Endodermal cell (in vitro differentiated cells): ENCODE data around the gene FADS1. TPM values are rescaled to one million over a fixed set of nuclear protein-coding genes. Genes with fewer than 3 reads are reported as not detected.

Experiments used
- DNase-seq: peaks from one replicate; pipeline ENCODE4 v3.0.0-alpha.2; 2017
- H3K27ac ChIP-seq: 2 replicates; pipeline ENCODE4 v1.5.1; 2013; ENCODE audit warnings: mild to moderate bottlenecking, low read depth, low read length, moderate library complexity
- H3K27me3 ChIP-seq: 2 replicates; pipeline ENCODE4 v1.6.1; 2013; ENCODE audit warnings: mild to moderate bottlenecking, low read length, moderate library complexity; ENCODE audit not compliant: insufficient read depth, control insufficient read depth, poor library complexity, severe bottlenecking
- H3K36me3 ChIP-seq: 2 replicates; pipeline ENCODE4 v1.7.0; 2013; ENCODE audit warnings: mild to moderate bottlenecking, low read length, moderate library complexity; ENCODE audit not compliant: control insufficient read depth, insufficient read depth
- H3K4me1 ChIP-seq: one replicate; pipeline ENCODE4 v1.7.0; 2013; ENCODE audit warnings: low read length; ENCODE audit not compliant: control insufficient read depth, insufficient read depth
- H3K4me3 ChIP-seq: 2 replicates; pipeline ENCODE4 v1.5.1; 2013; ENCODE audit warnings: mild to moderate bottlenecking, low read length, moderate library complexity
- H3K9ac ChIP-seq: 2 replicates; pipeline ENCODE4 v1.6.1; 2013; ENCODE audit warnings: mild to moderate bottlenecking, low read length, moderate library complexity; ENCODE audit not compliant: poor library complexity, severe bottlenecking; ENCODE audit errors: extremely low read depth
- H3K9me3 ChIP-seq: 2 replicates; pipeline ENCODE4 v1.6.1; 2013; ENCODE audit warnings: mild to moderate bottlenecking, low read length, moderate library complexity; ENCODE audit not compliant: control insufficient read depth
- H3K27ac Mint-ChIP-seq: 2 replicates; pipeline ENCODE4 v1.8.0; 2020; ENCODE audit warnings: mixed read lengths
- H3K27me3 Mint-ChIP-seq: 2 replicates; pipeline ENCODE4 v1.8.0; 2021; ENCODE audit warnings: mild to moderate bottlenecking, mixed read lengths; ENCODE audit not compliant: insufficient read depth
- H3K36me3 Mint-ChIP-seq: 2 replicates; pipeline ENCODE4 v1.8.0; 2020; ENCODE audit warnings: low read depth, mixed read lengths
- H3K4me1 Mint-ChIP-seq: 2 replicates; pipeline ENCODE4 v1.8.0; 2020; ENCODE audit warnings: mixed read lengths
- H3K4me3 Mint-ChIP-seq: 2 replicates; pipeline ENCODE4 v1.8.0; 2020; ENCODE audit warnings: mild to moderate bottlenecking, moderate library complexity, mixed read lengths
- H3K9me3 Mint-ChIP-seq: 2 replicates; pipeline ENCODE4 v1.8.0; 2020; ENCODE audit warnings: mild to moderate bottlenecking, mixed read lengths
- WGBS, 2 experiments: methylation state at CpG; one replicate each; pipeline versions ENCODE4 v1.1.5 to v1.1.7; 2013; ENCODE audit warnings: missing lambda C conversion rate in 2 of 2, mixed read lengths in 1 of 2; ENCODE audit not compliant: insufficient coverage in 1 of 2, insufficient read length in 1 of 2; 5-methylcytosine and 5-hydroxymethylcytosine counted together
- total RNA-seq, 2 donors: library from RNA; stranded (reverse); fragmentation: NEBNext Ultra II Directional in 1 of 2; extraction: Animal tissue kit (Norgen Biotek cat#: 25700) in 1 of 2; gene quantifications; 2 replicates in 1 of 2; 3 replicates in 1 of 2; pipeline ENCODE4 v1.2.1, GENCODE V29; 2021
- TF ChIP-seq, protein P1 (sequence below): fragments of 200-600 bp; sonication (generic); conservative IDR thresholded peaks from 2 replicates; pipeline ENCODE4 v1.5.0; 2021; ENCODE audit warnings: antibody characterized with exemption, mild to moderate bottlenecking

FADS1 gene
- total RNA-seq, 2 donors from 2014 or later = 127 to 138 TPM

DNA sequence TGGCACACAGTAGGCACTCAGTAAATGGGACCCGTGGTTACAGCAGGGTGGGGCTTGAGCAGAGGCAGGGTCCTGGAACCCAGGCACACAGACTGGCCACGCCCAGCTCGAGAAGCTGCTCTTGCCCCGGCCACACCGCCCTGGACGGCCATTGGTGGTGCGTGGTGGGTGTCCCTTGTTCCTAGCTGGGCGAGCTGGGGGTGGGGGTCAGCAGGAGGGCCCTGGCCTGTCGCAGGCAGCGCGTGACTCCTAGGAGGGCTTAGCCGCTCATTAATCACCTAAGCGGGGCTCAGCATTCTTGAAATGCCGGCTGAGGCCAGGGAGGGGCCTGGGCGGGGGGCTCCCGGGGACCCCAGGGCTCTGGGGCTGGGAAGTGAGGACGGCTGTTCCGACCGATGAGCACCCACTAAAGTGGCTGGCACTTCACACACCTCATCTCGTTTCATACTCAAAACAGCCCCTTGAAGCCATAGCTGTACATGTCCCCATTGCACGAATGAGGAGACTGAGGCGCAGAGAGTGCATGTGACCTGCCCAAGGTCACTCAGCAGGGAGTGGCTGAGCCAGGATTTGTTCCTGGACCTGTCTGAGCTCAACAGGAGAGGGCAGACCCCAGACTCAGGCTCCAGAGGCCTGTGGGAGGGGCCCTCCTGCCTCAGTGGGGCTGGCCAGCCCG, 52.7 kb downstream of the FADS1 start:
- Mint-ChIP-seq H3K4me1 (peaks cover 14% of the 10 kb centered on the region), H3K27me3 (no peaks in the 10 kb centered on the region), H3K36me3 (no peaks in the 10 kb centered on the region), H3K4me3 (no peak overlapping the region), H3K9me3 (no peaks in the 10 kb centered on the region), H3K27ac (no peak overlapping the region)
- Histone ChIP-seq H3K4me1 (peaks cover 2% of the 10 kb centered on the region), H3K9me3 (no peaks in the 10 kb centered on the region), H3K4me3 (no peak overlapping the region), H3K27ac (no peak overlapping the region), H3K36me3 (no peaks in the 10 kb centered on the region), H3K9ac (no peak overlapping the region), H3K27me3 (no peaks in the 10 kb centered on the region)
- TF ChIP-seq, protein P1, sequence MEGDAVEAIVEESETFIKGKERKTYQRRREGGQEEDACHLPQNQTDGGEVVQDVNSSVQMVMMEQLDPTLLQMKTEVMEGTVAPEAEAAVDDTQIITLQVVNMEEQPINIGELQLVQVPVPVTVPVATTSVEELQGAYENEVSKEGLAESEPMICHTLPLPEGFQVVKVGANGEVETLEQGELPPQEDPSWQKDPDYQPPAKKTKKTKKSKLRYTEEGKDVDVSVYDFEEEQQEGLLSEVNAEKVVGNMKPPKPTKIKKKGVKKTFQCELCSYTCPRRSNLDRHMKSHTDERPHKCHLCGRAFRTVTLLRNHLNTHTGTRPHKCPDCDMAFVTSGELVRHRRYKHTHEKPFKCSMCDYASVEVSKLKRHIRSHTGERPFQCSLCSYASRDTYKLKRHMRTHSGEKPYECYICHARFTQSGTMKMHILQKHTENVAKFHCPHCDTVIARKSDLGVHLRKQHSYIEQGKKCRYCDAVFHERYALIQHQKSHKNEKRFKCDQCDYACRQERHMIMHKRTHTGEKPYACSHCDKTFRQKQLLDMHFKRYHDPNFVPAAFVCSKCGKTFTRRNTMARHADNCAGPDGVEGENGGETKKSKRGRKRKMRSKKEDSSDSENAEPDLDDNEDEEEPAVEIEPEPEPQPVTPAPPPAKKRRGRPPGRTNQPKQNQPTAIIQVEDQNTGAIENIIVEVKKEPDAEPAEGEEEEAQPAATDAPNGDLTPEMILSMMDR = no peak
- 89 to 93% methylated on average over 6 to 23 of the region's 23 CpGs for WGBS, 2 experiments
- DNase-seq = no peak

DNA sequence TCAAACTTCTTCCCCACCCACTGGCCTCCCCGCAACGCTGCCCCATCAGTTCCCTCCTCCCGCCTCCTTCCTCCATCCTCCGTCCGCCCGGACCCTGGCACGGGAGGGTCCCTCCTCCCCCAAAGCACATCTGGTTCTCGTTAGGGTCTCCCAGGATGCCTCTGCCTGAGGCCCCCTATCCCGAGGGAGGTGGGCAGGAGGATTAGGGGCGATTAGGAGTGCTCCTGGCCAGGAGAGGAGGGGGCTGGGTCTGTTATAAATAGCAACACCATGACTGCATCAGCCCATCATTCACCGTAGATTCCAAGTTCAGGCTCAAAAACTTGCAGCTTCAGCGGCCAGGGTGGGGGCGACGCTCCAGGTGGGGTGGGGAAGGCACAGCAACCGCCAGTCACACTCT, 54.0 kb downstream of the FADS1 start:
- Histone ChIP-seq H3K27ac (no peak overlapping the region), H3K36me3 (no peaks in the 10 kb centered on the region), H3K4me3 (no peak overlapping the region), H3K9ac (no peak overlapping the region), H3K9me3 (no peaks in the 10 kb centered on the region), H3K4me1 (peaks cover 2% of the 10 kb centered on the region), H3K27me3 (no peaks in the 10 kb centered on the region)
- TF ChIP-seq, protein P1 = no peak
- no peaks in the 10 kb centered on the region for H3K9me3 Mint-ChIP-seq
- WGBS, 2 experiments = 80 to 83% methylated on average over 5 to 15 of the region's 15 CpGs
- H3K27me3 Mint-ChIP-seq = no peaks in the 10 kb centered on the region
- peaks cover 7% of the 10 kb centered on the region for H3K4me1 Mint-ChIP-seq
- H3K4me3 Mint-ChIP-seq = no peak overlapping the region
- H3K36me3 Mint-ChIP-seq = no peaks in the 10 kb centered on the region
- H3K27ac Mint-ChIP-seq = no peak overlapping the region
- no peak for DNase-seq

DNA sequence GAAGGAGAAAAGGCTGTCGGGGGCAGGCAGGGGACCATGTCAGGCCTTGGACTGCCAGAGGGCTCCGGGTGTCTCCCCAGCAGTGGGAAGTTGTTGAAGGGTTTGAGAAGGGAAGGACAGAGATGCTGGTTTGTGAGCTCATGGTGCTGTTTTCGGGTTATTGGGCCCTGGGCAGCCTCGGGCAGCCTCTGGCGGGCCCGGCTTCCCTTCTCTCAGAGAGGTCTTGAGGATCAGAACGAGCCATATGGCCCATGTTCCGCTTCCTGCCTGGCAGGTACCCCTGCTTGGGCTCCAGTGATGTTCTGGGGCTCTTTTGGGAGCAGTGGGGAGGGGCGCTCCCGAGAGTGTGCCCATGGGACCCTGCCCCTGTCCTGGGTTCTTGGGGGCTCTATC, 54.6 kb downstream of the FADS1 start:
- no peak for DNase-seq
- Mint-ChIP-seq H3K4me3 (no peak overlapping the region), H3K4me1 (peaks cover 8% of the 10 kb centered on the region), H3K9me3 (no peaks in the 10 kb centered on the region), H3K27ac (no peak overlapping the region), H3K27me3 (no peaks in the 10 kb centered on the region), H3K36me3 (no peaks in the 10 kb centered on the region)
- no peak overlapping the region for H3K27ac ChIP-seq
- H3K4me1 ChIP-seq = peaks cover 3% of the 10 kb centered on the region
- H3K36me3 ChIP-seq = no peaks in the 10 kb centered on the region
- WGBS, 2 experiments = 87 to 100% methylated on average over 9 to 10 of the region's 10 CpGs
- H3K27me3 ChIP-seq = no peaks in the 10 kb centered on the region
- no peak overlapping the region for H3K4me3 ChIP-seq
- H3K9ac ChIP-seq = no peak overlapping the region
- no peaks in the 10 kb centered on the region for H3K9me3 ChIP-seq
- TF ChIP-seq, protein P1 = no peak
